IPS DF 6.9 (cell line): ENCODE data around the gene TWNK.
A peak's percentile ranks its signal among the peaks of the same experiment; 100 is the strongest.

Experiments used
- DNase-seq: peaks from one replicate; pipeline ENCODE4 v3.0.0-alpha.2; 2013; ENCODE audit warnings: low read depth, low spot score
- H3K27ac ChIP-seq: one replicate; pipeline ENCODE4 v1.5.1; 2013; ENCODE audit warnings: low read length, control low read depth
- H3K27me3 ChIP-seq: 2 replicates; pipeline ENCODE4 v1.6.1; 2013; ENCODE audit warnings: mild to moderate bottlenecking, low read length; ENCODE audit not compliant: control insufficient read depth, insufficient read depth
- H3K36me3 ChIP-seq: 2 replicates; pipeline ENCODE4 v1.6.1; 2013; ENCODE audit warnings: low read length; ENCODE audit not compliant: control insufficient read depth, insufficient read depth
- H3K4me1 ChIP-seq: 2 replicates; pipeline ENCODE4 v1.6.1; 2013; ENCODE audit warnings: low read length; ENCODE audit not compliant: control insufficient read depth, insufficient read depth
- H3K4me3 ChIP-seq: 2 replicates; pipeline ENCODE4 v1.5.1; 2013; ENCODE audit warnings: mild to moderate bottlenecking, low read length
- H3K9me3 ChIP-seq: 2 replicates; pipeline ENCODE4 v1.6.1; 2013; ENCODE audit warnings: low read length, inconsistent platforms; ENCODE audit not compliant: control insufficient read depth, insufficient read depth
- WGBS: extraction: QIAGEN DNeasy Blood & Tissue Kit; methylation state at CpG from one replicate; pipeline ENCODE4 v1.1.7; 2013; ENCODE audit warnings: mixed read lengths, missing lambda C conversion rate; ENCODE audit not compliant: insufficient read length, insufficient coverage; 5-methylcytosine and 5-hydroxymethylcytosine counted together

TWNK gene

DNA sequence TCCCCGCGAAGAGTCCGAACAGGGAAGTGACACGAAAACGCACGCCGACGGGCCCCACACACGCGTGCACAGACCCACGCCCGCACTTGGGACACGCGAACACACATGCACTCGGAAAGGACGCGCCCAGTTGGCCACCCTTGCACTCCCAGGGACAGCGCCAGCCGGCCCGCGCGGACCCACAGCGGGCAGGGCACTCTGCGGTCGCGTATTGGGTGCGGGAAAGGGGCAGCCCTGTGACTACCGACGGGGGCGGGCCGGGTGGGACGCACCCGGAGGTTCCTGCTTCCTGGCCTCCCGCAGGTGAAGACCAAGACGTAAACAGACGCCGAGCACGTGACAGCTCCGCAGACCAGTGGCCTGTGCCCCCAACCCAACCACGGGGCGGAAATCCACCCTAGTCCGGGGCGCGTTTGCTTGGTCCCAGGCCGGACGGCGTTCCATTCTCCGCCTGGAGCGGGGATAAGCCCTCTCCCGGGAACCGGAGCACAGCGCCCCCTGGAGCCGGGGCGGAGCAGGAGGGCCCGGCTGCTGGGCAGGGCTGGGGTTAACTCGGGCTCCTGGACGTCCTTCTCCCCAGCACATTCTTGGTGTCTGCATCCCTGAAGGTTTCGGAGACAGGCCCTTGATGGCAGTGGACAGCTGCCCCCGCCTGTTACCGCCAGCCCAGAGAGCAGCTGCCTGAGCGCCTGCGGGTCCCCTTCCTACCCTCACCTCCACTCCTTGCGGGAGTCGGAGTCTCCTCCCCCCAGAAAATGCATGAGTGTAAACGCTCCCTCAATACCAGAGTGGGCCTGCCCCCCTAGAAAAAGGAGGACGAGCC is 10.2 kb downstream of the TWNK start:
- no CpG with 5 or more reads among the region's 66 CpGs for whole genome bisulfite sequencing
- no peak overlapping the region for H3K27ac ChIP-seq
- no peaks in the 10 kb centered on the region for H3K27me3 ChIP-seq
- H3K9me3 ChIP-seq, result no peaks in the 10 kb centered on the region
- no peak for DNase-seq
- peak overlapping the region; percentile 73 for H3K4me3 ChIP-seq
- H3K4me1 ChIP-seq, result peaks cover 11% of the 10 kb centered on the region; the same call in 1 of the 2 replicates
- H3K36me3 ChIP-seq, result 0 out of 2 replicates have a peak, but pooled peaks cover 4% of the 10 kb centered on the region

DNA sequence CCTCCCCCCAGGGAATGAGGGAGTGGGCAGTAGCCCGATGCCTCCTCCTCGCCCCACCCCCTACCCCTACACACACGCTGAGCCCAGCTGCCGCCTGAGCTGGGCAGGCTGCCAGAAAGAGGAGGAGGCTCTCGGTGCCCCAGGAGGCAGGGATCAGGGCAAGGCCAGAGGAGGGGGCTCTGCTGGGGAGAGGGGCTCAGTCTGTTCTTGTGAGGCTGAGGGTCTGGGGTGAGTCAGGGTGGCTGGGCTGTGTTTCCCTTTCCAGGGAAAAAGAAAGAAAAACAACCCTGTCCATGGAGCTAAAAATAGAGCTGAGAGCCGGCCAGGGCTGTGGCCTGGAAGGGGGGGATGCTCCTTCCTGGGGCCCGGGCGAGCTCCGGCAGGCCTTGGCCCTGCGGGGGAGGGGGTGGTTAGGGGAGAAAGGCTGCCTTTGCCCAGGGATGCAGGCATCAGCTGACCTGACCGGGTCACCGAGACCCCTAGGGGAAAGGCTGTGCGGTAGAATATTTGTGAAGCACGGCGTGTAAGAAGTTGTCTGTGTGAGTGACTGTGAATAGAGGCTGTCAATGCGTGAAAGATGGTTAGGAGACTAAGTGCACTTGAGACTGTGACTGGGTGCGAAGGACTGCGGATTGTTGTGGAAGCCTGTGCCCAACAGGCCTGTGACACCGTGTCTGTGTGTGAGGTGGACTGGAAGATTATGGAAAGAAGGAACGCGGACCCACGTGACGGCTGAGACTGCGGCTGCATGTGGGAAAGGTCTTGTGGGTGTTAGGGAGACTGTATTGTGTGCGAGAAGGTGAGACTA is 11.0 kb downstream of the TWNK start:
- H3K27ac ChIP-seq, result no peak overlapping the region
- peaks cover 7% of the 10 kb centered on the region for H3K36me3 ChIP-seq
- no CpG with 5 or more reads among the region's 25 CpGs for WGBS
- no peaks in the 10 kb centered on the region for H3K27me3 ChIP-seq
- H3K9me3 ChIP-seq, result no peaks in the 10 kb centered on the region
- peak overlapping the region; percentile 73 for H3K4me3 ChIP-seq
- H3K4me1 ChIP-seq, result peaks cover 11% of the 10 kb centered on the region; the same call in 1 of the 2 replicates
- no peak for DNase-seq

- peaks cover 15% of the 10 kb centered on the region for H3K36me3 ChIP-seq
- no peaks in the 10 kb centered on the region for H3K27me3 ChIP-seq
- DNase-seq, result no peak
- peaks cover 11% of the 10 kb centered on the region; the same call in 1 of the 2 replicates for H3K4me1 ChIP-seq
- H3K27ac ChIP-seq, result no peak overlapping the region
- WGBS, result no CpG with 5 or more reads among the region's 83 CpGs
- no peaks in the 10 kb centered on the region for H3K9me3 ChIP-seq
- peak overlapping the region; percentile 73 for H3K4me3 ChIP-seq
Observed at GRCh38 chr10:100998991-100999741, 11.8 kb downstream of the TWNK start.

DNA sequence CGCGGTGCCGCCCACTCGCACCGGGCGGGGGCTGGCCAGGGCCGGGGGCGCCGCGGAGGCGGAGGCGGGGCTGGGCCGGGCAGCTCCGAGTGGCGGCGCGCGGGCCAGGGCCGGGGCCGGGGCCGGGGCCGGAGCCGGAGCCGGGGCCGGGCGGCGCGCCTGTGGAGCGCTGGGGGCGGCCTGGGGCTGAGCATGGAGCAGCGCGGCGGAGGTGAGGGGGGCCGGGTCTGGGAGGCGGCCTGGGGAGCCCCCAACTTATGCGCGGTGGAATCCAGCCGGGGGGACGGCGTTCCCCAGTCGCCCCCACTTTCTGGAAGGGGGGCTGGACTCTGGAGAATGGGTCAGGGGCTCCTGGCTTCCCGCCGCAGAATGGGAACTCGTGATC is 12.4 kb downstream of the TWNK start, which contains the start of gene LZTS2:
Gene LZTS2 (plus strand): TSS at position 67 of the 385 bp plus-strand sequence. CDS start 2,731 bp downstream, outside the sequence.
- Histone ChIP-seq H3K9me3 (no peaks in the 10 kb centered on the region), H3K27ac (no peak within 1 kb of the TSS), H3K36me3 (peaks cover 15% of the 10 kb centered on the region), H3K4me3 (peak within 1 kb of the TSS; percentile 73), H3K27me3 (no peaks in the 10 kb centered on the region), H3K4me1 (peaks cover 11% of the 10 kb centered on the region; the same call in 1 of the 2 replicates)
- no CpG with 5 or more reads among the region's 44 CpGs for WGBS
- DNase-seq, result no peak

GRCh38 chr10:101000127-101000914 is 13.0 kb downstream of the TWNK start:
- no peaks in the 10 kb centered on the region for H3K27me3 ChIP-seq
- no CpG with 5 or more reads among the region's 19 CpGs for WGBS
- no peak overlapping the region for H3K27ac ChIP-seq
- peaks cover 11% of the 10 kb centered on the region; the same call in 1 of the 2 replicates for H3K4me1 ChIP-seq
- H3K36me3 ChIP-seq, result peaks cover 16% of the 10 kb centered on the region
- no peak for DNase-seq
- peak overlapping the region; percentile 73; the same call in 1 of the 2 replicates for H3K4me3 ChIP-seq
- H3K9me3 ChIP-seq, result no peaks in the 10 kb centered on the region

DNA sequence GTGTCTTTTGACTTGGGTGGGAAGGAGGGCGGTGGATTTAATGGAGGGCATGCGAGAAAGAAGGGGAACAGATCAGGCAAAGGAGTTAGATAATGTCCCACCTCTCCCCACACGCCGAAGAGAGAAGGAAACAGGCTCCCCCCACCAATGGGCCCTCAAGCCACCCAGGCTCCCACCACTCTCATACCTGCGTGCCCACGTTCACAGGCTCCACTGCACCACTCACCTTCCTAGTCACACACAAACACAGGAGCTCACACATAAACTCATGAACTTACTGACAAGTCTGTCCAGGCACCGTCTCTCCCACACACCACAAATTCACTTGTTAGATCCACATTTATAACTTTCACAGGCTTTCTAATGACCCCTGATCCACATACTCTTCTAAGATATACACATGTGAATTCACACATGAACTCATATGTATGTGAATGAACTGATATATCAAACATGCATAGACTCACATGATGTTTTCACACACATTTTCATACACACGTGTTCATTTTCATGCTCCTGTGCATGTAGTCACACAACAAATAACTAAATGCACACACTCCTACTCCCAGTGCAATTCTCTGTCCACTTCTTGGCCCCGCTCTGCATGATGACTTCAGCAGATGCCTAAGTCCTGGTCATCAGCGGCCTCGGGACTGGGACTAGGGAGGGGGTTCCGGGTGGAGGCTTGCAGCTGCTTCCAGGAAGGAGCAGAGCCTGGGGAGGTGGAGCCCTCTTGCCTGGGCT is 13.7 kb downstream of the TWNK start:
- no peak for DNase-seq
- Histone ChIP-seq H3K9me3 (no peaks in the 10 kb centered on the region), H3K27ac (no peak overlapping the region), H3K4me1 (peaks cover 11% of the 10 kb centered on the region; the same call in 1 of the 2 replicates), H3K27me3 (no peaks in the 10 kb centered on the region), H3K36me3 (peaks cover 24% of the 10 kb centered on the region), H3K4me3 (no peak overlapping the region; the same call in 1 of the 2 replicates)
- no CpG with 5 or more reads among the region's 12 CpGs for WGBS

DNA sequence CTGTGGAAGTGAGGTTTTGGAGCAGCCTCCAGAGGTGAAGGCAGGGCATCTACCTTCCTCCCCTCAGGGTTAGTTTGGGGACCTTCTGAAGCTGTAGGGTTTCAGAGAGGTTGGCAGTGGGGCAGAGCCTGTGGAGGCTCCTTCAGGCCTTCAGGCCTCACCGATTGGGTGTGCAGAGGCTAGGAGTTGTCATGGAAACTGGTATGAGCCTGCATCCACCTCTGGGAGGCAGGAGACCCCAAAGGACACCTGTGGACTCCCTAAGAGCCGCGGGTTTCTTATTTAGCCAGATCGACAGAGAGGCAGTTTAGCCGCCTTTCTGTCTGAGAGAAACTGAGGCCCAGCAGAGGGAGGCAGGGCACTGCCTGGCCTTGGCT is 14.3 kb downstream of the TWNK start:
- no peaks in the 10 kb centered on the region for H3K9me3 ChIP-seq
- no CpG with 5 or more reads among the region's 5 CpGs for WGBS
- peaks cover 29% of the 10 kb centered on the region for H3K36me3 ChIP-seq
- no peak for DNase-seq
- H3K27me3 ChIP-seq, result no peaks in the 10 kb centered on the region
- no peak overlapping the region for H3K27ac ChIP-seq
- H3K4me3 ChIP-seq, result no peak overlapping the region
- H3K4me1 ChIP-seq, result peaks cover 6% of the 10 kb centered on the region; the same call in 1 of the 2 replicates

- Histone ChIP-seq H3K4me3 (no peak overlapping the region), H3K4me1 (peaks cover 6% of the 10 kb centered on the region; the same call in 1 of the 2 replicates), H3K27me3 (no peaks in the 10 kb centered on the region), H3K9me3 (no peaks in the 10 kb centered on the region), H3K36me3 (peaks cover 32% of the 10 kb centered on the region), H3K27ac (no peak overlapping the region)
- no peak for DNase-seq
- WGBS, result no CpG with 5 or more reads among the region's 11 CpGs
Observed at GRCh38 chr10:101002456-101002855, 15.1 kb downstream of the TWNK start.

DNA sequence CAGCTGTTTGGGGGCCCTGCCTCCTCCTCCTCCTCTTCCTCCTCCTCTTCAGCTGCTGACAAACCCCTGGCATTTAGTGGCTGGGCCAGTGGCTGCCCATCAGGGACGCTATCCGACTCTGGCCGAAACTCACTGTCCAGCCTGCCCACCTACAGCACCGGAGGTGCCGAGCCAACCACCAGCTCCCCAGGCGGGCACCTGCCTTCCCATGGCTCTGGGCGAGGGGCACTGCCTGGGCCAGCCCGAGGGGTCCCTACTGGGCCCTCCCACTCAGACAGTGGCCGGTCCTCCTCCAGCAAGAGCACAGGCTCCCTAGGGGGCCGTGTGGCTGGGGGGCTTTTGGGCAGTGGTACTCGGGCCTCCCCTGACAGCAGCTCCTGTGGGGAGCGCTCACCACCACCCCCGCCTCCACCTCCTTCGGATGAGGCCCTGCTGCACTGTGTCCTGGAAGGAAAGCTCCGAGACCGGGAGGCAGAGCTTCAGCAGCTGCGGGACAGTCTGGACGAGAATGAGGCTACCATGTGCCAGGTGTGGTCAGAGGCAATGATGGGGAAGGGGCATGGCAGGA is 16.4 kb downstream of the TWNK start:
- Histone ChIP-seq H3K4me1 (peaks cover 4% of the 10 kb centered on the region; the same call in 1 of the 2 replicates), H3K27ac (no peak overlapping the region), H3K4me3 (no peak overlapping the region), H3K27me3 (no peaks in the 10 kb centered on the region), H3K36me3 (peaks cover 32% of the 10 kb centered on the region), H3K9me3 (no peaks in the 10 kb centered on the region)
- whole genome bisulfite sequencing, result no CpG with 5 or more reads among the region's 18 CpGs
- no peak for DNase-seq
